NCI-H2227 treated with DMSO at 0.1 percent for 48 hours (cell line): Measurements from ENCODE around the gene SMIM29.
"Not testable (repeated sequence)": the region's sequence is repeated elsewhere in the genome, so short reads cannot be mapped to it uniquely, and the experiment has no call there.

Experiments
- DNase-seq: peaks from one replicate; lab custom pipeline; 2025; lab: John Stamatoyannopoulos, UW

Gene SMIM29

GRCh38 chr6:34248727-34249468 lies at the start of gene SMIM29:
TSS of gene SMIM29 (minus strand) at chr6:34249006. CDS start at chr6:34247791, 1,215 bp downstream.
- DNase-seq = peak; percentile 93

GRCh38 chr6:34295721-34296120 lies 46.9 kb upstream of the SMIM29 start:
- DNase-seq = no peak

GRCh38 chr6:34292954-34293353 lies 44.1 kb upstream of the SMIM29 start:
- DNase-seq = no peak

- DNase-seq = no peak
Observed at GRCh38 chr6:34289137-34289536, 40.3 kb upstream of the SMIM29 start.

GRCh38 chr6:34288581-34288980 lies 39.8 kb upstream of the SMIM29 start:
- DNase-seq = no peak

- DNase-seq = no peak
Observed at GRCh38 chr6:34285448-34286164, 36.8 kb upstream of the SMIM29 start.

- DNase-seq = no peak
Observed at GRCh38 chr6:34284563-34285447, 36.0 kb upstream of the SMIM29 start.

- DNase-seq = no peak
Observed at GRCh38 chr6:34281702-34282334, 33.0 kb upstream of the SMIM29 start.

GRCh38 chr6:34280216-34280615 lies 31.4 kb upstream of the SMIM29 start:
- no peak for DNase-seq

GRCh38 chr6:34278833-34279232 lies 30.0 kb upstream of the SMIM29 start:
- no peak for DNase-seq

GRCh38 chr6:34277763-34278112 lies 28.9 kb upstream of the SMIM29 start:
- DNase-seq = no peak

- no peak for DNase-seq
Observed at GRCh38 chr6:34276881-34277762, 28.3 kb upstream of the SMIM29 start.

- DNase-seq = no peak
Observed at GRCh38 chr6:34276191-34276590, 27.4 kb upstream of the SMIM29 start.

- no peak for DNase-seq
Observed at GRCh38 chr6:34275128-34275804, 26.5 kb upstream of the SMIM29 start.

GRCh38 chr6:34274129-34274528 lies 25.3 kb upstream of the SMIM29 start:
- no peak for DNase-seq

- no peak for DNase-seq
Observed at GRCh38 chr6:34273242-34273805, 24.5 kb upstream of the SMIM29 start.

- DNase-seq = no peak
Observed at GRCh38 chr6:34272013-34272926, 23.5 kb upstream of the SMIM29 start.

GRCh38 chr6:34269658-34270341 lies 21.0 kb upstream of the SMIM29 start:
- not testable (repeated sequence) for DNase-seq
